Kidney glomerular epithelial cell (primary cell): ENCODE data around the gene COLEC11.
"Not testable (repeated sequence)": the region's sequence is repeated elsewhere in the genome, so short reads cannot be mapped to it uniquely, and the experiment has no call there.

Experiments used
- DNase-seq: peaks from one replicate; lab custom pipeline; 2025; lab: John Stamatoyannopoulos, UW

The COLEC11 gene

DNA sequence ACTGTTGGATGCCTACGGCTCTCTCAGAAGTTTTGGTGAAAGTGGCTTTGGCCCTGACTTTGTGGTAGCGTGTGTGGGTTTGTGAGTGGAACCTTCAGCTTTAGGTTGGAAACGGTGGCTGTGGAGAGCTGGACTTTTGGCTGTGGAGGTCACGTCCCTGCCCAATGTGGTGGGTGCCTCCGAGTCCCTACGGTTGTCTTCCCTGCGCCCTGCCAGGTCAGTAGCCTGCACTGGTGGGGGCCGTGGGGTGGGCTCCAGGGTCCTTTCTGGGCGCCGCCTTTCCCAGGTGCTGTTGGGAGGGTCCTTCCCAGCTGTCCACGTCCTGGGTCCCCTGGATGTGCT lies 11.1 kb downstream of the COLEC11 start:
- no peak for DNase-seq

DNA sequence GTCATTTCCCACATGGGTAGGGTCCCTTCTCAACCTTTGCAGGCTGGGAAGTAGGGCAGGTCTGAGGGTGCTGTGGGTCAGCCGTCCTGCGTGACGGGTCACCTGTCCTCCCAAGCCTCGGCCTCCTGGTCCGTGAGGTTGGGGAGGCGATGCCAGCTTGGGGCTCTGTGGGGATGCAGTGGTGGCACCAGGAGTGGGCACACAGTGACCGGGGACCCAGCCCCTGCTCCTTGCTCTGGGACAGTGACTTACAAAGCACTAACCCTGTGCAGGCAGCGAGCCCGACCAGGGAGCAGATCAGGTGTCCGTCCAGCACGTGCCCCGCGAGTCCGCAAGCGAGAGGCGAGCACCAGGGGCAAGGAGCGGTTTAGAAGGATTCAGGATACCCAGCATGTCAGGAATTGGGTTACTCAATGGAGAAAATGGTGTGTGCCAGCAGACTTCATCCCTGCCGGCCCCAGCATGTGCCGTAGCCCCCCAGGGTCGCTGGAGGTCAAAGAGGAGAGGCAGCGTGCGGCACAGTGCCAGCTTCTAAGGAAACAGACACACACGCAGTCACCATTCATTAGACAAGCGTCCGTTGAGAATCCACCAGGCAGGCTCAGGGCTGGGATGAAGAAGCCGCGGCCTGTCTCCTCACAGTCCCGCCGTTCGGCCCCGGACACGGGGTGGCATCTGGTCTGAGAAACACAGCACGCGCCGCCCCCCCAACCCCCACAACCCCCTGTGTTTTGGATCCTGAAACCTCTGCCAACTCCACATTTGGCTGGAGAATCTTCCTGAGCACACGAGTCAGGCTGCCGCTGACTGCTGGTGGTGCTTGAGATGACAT lies 11.7 kb downstream of the COLEC11 start:
- no peak for DNase-seq

DNA sequence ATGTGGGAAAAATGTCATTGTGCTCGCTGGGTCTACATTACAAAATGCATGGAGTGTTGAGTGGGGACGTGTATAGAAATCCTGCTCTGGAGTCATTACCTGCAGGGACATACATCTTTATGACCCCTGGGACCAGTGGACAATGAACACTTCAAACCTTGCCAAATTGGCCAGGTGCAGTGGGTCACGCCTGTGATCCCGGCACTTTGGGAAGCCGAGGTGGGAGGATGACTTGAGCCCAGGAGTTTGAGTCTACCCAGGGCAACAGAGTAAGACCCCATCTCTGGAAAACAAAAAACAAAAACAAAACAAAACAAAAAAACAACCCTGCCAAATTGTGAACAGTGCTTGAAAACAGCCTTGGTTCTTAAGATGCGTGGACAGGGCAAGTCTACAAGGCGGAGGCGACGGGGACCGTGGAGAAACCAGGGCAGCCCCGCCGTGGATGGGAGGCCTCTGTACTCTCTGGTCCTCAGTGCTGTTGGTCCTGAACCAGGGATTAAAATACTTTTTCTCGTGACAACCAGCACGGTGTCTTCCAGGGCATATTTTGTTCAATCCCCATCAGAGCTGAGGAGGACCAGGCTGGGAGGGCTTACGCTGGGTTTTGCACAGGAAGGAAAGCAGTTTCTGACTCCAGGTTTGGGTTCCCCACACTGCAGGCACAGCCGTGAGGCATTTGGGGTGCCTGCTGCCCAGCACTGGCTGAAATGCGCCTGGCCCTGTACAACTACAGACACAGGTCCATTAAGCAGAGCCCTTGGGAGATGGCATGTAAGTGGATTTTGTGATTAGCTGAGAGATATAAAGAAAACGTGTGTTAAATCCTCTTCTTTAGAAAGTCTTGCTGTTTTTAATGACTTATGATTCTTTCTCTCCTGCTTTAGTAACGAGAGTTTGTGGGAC lies 13.7 kb downstream of the COLEC11 start:
- no peak for DNase-seq

DNA sequence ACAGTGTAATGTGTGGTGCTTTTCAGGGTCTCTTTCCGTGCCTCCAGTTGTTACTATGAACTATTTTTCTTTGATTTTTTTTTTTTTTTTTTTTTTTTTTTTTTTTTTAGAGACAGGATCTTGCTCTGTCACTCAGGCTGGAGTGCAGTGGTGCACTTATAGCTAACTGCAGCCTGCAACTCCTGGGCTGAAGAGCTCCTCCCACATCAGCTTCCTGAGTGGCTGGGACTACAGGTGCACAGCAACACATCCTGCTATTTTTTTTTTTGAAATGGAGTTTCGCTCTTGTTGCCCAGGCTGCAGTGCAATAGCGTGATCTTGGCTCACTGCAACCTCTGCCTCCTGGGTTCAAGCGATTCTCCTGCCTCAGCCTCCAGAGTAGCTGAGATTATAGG lies 14.4 kb downstream of the COLEC11 start:
- not testable (repeated sequence) for DNase-seq

DNA sequence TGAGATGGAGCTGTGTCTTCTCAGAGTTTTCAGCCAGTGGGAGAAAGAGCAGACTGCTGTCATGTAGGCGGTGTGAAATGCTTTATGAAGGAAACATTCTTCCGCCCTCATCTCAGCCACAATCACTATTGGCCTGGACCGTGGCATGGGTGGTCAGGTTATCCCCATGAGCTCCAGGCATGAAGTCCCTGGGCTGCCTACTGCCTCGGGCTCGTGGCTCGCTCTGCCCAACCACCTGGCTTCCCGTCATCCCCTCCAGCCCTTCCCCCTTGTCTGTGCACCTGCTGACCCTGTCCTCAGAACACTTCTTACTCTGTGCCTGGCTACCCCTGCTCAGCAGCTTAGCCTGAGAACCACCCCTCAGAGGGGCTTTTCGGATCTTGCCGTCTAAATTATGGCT lies 15.5 kb downstream of the COLEC11 start:
- no peak for DNase-seq

DNA sequence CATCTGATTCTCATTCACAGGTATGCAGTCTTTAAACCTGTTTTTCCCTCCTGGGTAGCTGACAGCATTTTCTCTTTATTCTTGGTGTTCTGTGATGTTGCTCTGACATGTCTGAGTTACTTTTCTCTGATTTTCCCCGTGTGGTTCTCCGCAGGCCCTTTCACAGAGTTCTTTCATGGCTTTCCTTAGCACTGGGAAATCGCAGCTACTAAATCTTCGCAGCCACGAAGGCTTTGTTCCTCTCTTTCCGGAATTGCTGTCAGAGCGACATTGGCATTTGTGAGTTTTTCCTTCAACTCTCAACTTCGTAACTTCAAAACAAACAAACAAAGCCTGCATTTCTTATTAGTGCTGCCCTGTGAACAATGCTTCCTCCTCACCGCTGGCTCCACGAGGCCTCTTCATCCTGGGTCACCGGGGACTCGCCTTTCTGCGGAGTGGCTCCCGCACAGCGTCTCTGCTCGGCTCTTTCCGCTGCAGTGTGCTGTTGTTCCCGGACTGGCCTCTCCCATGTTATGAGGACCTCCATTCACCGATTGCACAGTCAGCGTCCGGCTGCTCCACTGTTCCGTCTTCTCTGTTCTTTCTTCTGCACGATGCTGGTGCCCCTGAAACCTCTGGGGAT lies 16.1 kb downstream of the COLEC11 start:
- no peak for DNase-seq

DNA sequence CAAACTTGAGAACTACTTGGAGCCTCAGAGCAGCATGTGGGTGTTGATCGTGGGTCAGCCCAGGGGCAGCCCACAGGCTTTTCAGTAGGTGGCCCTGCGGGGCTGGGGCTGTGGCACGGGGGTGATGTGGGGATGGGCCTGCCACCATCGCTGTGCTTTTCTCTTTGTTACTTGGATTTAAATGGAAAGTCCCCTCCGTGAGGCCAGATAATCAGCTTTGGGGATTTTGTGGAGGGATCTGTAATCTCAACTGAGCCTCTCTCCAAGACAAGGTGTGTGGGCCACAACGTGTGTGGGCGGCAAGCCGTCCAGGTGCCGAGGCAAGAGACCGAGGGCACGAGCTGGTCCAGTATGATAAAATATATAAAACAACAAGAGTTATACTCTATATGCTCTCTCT lies 16.7 kb downstream of the COLEC11 start:
- no peak for DNase-seq

DNA sequence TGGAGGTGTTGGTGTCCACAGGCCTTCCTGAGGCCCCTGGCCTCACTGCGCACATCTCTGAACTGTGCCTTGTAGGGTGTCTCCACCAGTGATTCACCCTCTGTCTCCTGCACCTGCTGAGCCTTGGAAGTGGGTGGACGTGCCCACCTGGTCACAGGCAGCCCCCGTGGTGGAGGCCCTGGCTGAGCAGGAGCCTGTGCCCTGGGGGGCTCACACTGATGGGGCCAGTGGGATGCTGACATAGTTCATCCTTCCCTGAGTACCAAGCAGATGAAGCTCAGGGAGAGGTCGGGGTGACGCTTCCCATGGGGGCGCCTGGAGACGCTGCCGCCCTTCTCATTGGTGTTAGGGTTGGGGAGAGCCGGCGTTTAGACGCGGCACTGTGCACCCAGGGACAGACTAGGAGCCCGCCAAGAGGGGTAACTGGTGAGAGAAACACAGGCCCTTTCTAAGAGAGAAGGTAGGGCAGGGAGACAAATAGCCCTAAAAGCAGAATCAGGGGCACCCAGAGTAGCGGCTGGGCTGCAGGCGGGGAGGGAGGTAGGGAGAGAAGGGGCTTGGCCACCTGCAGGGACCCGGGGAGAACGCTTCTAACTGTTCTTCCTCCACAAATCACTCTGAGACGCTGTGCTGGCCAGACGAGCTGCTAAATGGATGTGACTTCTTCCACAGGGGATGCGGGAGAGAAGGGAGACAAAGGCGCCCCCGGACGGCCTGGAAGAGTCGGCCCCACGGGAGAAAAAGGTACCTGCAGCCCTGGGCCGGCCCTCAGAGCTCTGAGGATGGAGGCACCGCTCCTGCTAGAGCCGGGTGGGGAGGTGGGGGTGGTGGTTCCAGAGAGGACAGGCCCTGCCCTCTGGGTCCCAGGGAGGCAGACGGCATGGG lies 18.0 kb downstream of the COLEC11 start:
- no peak for DNase-seq

DNA sequence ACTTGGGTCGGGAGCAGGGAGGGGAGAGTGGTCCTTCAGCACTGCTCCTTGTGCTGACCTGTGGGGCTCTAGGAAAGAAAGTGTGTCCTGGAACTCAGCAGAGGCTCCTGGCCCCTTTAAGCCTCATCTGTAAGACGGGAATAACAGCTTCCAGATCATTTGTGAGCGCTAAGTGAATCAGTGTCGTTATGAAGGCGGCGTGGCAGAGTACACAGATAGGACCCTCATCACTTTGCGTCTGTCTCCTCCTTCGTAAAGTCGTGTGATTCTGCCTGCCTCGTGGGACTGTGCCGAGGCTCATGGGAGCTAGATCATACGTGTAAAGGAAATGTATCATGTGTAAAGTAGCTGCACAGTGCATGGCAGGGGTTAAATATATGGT lies 18.6 kb downstream of the COLEC11 start:
- DNase-seq = no peak

DNA sequence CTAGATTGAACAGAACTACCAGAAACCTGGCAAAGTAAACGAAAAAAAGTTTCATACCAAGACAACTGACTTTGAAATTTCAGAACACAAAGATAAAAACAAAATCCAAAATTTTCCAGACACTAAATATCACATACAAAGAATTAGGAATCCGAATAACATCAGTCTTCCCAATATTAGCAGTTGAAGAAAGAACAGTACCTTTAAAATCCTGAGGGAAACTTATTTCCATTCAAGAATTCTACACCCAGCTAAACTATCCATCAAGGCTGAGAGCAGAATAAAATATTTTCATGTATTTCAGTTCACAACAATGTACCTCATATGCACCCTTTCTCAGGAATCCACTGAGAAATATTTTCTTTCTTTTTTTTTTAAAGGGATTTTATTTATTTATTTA lies 19.8 kb downstream of the COLEC11 start:
- not testable (repeated sequence) for DNase-seq

DNA sequence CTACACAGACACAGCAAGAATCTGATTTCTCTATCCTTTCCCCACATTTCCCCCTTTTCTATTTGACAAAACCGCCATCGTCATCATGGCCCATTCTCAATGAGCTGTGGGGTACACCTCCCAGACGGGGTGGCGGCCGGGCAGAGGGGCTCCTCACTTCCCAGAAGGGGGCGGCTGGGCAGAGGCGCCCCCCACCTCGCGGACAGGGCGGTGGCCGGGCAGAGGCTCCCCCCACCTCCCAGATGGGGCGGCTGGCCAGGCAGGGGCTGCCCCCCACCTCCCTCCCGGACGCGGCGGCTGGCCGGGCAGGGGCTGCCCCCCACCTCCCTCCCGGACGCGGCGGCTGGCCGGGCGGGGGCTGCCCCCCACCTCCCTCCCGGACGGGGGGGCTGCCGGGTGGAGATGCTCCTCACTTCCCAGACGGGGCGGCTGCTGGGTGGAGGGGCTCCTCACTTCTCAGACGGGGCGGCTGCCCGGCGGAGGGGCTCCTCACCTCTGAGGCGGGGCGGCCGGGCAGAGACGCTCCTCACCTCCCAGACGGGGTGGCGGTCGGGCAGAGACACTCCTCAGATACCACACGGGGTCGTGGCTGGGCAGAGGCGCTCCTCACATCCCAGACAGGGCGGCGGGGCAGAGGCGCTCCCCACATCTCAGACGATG lies 20.8 kb downstream of the COLEC11 start:
- DNase-seq = not testable (repeated sequence)

DNA sequence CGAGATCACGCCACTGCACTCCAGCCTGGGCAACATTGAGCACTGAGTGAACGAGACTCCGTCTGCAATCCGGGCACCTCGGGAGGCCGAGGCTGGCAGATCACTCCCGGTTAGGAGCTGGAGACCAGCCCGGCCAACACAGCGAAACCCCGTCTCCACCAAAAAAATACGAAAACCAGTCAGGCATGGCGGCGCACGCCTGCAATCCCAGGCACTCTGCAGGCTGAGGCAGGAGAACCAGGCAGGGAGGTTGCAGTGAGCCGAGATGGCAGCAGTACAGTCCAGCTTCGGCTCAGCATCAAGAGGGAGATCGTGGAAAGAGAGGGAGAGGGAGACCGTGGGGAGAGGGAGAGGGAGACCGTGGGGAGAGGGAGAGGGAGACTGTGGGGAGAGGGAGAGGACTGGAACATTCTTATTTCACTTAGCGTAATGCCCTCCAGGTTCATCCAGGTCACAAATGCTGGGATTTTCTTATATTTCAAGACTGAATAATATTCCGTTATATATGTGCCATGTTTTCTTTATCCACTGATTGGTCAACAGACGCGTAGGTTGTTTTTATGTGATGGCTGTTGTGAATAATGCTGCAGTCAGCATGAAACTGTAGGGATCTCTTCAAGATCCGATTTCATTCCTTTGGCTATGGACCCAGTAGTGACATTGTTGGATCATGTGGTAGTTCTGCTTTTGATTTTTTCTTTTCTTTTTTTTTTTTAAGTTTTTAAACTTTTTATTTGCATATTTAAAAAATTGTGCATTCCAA lies 21.7 kb downstream of the COLEC11 start:
- DNase-seq = not testable (repeated sequence)

DNA sequence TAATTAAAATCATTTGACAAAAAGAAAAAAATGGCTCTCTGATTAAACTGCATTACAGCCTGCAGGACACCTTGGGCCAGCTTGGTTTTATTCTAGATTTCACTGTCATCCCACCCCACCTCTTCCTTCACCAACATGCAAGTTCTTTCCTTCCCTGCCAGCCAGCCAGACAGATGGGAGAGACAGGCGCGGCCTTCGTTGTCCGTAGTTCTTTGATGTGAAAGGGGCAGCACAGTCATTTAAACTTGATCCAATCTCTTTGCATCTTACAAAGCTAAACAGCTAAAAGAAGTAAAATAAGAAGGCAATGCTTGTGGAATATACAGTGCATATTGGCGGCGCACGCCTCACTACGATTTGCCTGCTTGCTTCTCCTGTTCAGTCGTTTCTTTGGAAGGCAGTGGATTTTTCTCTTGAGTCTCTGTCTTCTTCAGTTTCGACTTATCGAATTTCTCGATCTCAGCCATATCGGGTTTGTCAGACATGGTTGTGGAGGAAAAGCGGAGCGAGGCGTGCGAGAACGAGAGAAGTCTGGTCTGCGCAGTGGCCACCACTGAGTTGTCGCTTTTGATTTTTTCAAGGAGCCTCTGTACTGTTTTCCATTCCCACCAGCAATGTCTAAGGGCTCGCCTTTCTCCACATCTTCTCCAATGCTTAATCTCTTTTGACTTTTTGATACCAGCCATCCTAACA lies 22.4 kb downstream of the COLEC11 start:
- DNase-seq = no peak

DNA sequence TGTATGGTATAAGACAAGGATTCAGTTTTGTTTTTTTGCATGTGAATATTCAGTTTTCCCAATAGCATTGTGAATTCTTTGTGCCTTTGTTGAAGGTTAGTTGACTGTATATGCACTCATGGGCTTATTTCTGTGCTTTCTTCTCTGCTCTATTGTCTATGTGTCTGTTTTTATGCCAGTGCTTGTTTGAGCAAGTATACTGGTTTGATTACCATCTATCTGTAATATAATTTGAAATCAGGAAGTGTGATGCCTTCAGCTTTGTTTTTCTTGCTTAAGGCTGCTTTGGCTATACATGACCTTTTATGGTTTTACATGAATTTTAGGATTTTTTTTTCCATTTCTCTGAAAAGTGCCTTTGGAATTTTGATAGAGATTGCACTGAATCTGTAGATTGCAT lies 23.5 kb downstream of the COLEC11 start:
- DNase-seq = no peak

DNA sequence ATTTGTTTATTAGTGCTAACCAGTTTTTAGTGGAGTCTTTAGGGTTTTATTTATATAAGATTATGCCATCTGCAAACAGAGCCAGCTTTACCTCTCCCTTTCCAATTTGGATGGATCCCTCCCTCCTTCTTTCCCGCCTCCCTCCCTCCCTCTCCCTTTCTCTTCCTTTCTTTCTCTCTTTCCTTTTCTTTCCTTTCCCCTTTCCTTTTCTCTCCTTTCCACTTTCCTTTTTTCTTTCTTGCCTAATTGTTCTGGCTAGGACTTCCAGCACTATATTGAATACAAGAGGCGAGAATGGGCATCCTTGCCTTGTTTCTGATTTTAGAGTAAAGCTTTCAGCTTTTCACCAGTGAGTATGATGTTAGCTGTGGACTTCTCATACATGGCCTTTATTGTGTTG lies 24.1 kb downstream of the COLEC11 start:
- DNase-seq = no peak

DNA sequence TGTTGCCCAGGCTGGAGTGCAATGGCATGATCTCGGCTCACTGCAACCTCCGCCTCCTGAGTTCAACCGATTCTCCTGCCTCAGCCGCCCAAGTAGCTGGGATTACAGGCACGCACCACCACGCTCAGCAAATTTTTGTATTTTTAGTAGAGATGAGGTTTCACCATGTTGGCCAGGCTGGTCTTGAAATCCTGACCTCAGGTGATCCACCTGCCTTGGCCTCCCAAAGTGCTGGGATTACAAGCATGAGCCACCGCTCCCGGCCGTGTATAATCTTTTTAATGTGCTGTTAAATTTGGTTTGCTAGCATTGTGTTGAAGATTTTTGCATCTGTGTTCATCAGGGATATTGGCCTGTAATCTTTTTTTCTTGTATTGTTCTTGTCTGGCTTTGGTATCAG lies 24.7 kb downstream of the COLEC11 start:
- DNase-seq = not testable (repeated sequence)

DNA sequence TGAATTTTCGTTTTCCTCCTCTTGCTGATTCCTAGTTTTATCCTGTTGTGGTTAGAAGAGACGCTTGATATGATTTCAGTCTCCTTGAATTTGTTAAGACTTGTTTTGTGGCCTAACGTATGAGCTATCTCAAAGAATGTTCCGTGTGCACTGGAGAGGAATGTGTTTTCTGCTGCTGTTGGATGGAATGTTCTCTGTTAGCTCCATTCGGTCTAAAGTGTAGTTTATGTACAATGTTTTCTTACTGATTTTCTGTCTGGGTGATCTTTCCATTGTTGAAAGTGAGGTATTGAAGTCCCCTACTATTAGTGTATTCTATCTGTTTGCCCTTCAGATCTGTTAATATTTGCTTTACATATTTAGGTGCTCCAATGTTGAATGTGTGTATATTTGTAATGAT lies 25.9 kb downstream of the COLEC11 start:
- no peak for DNase-seq

DNA sequence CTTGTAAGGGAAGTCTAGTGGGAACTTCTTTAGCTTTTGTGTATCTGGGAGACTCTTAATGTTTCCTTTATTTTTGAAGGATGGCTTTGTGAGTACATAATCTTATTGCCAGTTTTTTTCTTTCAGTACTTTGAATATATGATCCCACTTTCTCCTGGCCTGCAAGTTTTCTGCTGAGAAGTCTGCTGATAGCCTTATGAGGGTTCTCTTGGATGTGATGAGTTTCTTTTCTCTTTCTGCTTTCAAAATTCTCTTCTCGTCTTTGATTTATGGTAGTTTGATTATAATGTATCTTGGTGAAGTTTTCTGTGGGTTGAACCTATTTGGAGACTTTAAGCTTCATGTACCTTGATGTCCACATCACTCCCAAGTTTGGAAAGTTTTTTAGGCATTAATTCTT lies 28.1 kb downstream of the COLEC11 start:
- no peak for DNase-seq

DNA sequence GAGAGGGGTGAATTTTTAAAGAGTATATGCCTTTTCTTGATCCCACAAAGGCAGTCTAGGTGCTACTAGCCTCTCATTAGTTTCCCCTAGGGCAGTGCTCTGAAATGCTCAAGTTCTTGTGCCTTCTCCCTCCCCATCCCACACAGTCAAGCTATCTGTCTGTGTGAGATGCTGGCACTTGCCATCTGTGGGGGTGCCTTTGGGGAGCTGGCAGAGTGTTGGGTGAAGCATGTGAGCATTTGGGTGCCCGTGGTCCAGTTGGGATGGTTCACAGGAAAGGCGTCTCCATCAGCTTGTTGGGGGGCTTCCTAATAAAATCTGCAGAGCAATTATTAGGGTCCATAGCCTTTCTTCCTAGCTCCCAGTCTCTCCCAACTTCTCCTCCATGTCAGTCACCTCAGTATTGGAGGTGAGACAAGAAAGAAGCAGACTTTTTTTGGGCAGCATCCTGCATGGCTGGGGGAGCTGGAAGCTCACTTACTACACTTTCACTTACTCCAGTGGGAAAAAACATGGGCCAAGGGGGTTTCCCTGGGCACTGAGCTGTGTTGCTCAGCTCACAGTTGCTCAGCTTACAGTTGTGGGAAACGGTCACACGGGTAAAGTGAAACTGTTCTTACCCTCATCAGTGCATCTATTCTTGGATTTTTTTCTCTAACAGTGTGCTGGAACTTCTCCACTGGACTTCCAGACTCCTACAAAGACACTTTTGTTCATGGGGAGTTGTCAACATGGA lies 29.3 kb downstream of the COLEC11 start:
- no peak for DNase-seq
